Measurements from ENCODE around the gene TNFSF9.

DNA sequence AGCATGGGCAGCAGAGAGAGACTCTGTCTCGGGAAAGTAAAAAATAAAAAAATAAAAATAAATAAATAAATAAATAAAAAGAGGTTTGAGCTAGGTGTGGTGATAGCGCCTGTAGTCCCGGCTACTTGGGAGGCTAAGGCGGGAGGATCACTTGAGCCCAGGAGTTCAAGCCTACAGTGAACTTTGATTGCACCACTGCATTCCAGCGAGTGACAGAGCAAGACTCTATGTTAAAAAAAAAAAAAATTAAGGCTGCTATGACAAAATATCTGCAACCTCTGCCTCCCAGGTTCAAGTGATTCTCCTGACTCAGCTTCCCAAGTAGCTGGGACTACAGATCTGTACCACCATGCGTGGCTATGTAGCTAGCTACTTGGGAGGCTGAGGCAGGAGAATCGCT, 46.0 kb upstream of the TNFSF9 start:
- TF ChIP-seq NFIC (IDR thresholded peaks at IDR 0.05) (no peak), FOXM1 (IDR thresholded peaks at IDR 0.05; ENCODE audit: borderline replicate concordance, low read depth) (no peak), CREB1 (IDR thresholded peaks at IDR 0.05; ENCODE audit: low read depth) (no peak), EP300 (IDR thresholded peaks at IDR 0.05; ENCODE audit: borderline replicate concordance) (no peak), EGR1 (IDR thresholded peaks at IDR 0.05) (no peak), TAF1 (IDR thresholded peaks at IDR 0.05; ENCODE audit: low read depth) (no peak), CEBPB (IDR thresholded peaks at IDR 0.05) (no peak), TEAD4 (IDR thresholded peaks at IDR 0.05) (no peak), YY1 (IDR thresholded peaks at IDR 0.05; ENCODE audit: low read depth) (no peak)
- TF ChIP-seq, protein P1, sequence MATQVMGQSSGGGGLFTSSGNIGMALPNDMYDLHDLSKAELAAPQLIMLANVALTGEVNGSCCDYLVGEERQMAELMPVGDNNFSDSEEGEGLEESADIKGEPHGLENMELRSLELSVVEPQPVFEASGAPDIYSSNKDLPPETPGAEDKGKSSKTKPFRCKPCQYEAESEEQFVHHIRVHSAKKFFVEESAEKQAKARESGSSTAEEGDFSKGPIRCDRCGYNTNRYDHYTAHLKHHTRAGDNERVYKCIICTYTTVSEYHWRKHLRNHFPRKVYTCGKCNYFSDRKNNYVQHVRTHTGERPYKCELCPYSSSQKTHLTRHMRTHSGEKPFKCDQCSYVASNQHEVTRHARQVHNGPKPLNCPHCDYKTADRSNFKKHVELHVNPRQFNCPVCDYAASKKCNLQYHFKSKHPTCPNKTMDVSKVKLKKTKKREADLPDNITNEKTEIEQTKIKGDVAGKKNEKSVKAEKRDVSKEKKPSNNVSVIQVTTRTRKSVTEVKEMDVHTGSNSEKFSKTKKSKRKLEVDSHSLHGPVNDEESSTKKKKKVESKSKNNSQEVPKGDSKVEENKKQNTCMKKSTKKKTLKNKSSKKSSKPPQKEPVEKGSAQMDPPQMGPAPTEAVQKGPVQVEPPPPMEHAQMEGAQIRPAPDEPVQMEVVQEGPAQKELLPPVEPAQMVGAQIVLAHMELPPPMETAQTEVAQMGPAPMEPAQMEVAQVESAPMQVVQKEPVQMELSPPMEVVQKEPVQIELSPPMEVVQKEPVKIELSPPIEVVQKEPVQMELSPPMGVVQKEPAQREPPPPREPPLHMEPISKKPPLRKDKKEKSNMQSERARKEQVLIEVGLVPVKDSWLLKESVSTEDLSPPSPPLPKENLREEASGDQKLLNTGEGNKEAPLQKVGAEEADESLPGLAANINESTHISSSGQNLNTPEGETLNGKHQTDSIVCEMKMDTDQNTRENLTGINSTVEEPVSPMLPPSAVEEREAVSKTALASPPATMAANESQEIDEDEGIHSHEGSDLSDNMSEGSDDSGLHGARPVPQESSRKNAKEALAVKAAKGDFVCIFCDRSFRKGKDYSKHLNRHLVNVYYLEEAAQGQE (IDR thresholded peaks at IDR 0.05; ENCODE audit: low read depth) = no peak
- TF ChIP-seq, protein P2, sequence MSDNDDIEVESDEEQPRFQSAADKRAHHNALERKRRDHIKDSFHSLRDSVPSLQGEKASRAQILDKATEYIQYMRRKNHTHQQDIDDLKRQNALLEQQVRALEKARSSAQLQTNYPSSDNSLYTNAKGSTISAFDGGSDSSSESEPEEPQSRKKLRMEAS (IDR thresholded peaks at IDR 0.05) = no peak
